HG03060 (cell line): ENCODE measurements around the gene SORBS2.

Experiments
- ATAC-seq: cut with Tn5 transposase; IDR thresholded peaks from one replicate; pipeline ENCODE4 v1.9.1; 2021; ENCODE audit warnings: low read depth, moderate number of reproducible peaks; ENCODE audit not compliant: unreplicated experiment

Gene SORBS2

DNA sequence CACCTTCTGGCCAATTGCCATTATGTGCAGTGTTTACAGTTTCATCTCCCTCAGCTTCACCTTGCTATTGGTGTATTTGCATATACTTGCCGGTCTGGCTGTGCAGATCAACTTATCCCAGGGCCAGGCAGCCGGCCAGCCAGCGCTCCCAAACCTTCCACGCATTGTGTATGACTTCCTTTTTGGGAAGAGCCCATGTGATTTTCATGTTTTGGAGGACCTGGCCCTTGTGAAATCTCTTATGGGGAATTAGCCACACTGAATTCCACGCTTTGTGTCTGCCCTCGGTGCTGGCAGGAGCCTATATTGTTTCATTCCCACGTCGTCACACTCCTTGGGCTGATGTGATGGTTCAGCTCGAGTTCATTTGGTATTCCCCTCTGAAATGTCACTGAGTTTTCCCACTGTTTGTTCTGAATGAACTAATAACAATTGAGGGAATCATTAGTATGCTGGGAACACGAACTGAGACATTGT lies 270.7 kb downstream of the SORBS2 start:
- no peak for ATAC-seq

DNA sequence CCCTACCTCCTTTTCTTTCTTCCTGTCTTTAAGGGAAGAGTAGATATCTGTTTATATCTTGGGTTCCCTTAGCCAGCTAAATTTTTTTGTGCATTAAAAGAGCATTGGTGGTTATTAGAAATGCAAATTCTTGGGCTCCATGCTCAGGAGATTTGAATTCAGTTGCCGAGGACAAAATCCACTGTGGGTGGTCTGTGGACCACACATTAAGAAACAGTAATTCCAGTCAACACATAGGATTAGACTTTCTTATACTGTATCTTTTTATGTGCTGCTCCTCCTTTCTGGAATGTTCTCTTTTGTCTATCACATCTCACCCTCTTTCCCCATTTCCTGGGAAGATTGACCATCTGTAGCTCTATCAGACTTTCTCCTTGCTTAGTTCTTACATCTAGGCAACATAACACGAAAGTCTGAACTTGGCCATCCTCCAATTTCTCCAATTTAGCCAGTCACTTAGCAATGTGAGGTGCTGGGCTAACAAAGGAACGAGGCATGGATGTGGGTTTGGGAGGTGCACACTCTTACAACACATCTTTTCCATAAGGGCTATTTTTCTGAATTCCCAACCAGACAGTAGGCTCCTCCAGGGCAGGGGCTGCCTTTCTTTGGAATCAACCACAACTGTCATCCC lies 271.4 kb downstream of the SORBS2 start:
- no peak for ATAC-seq

DNA sequence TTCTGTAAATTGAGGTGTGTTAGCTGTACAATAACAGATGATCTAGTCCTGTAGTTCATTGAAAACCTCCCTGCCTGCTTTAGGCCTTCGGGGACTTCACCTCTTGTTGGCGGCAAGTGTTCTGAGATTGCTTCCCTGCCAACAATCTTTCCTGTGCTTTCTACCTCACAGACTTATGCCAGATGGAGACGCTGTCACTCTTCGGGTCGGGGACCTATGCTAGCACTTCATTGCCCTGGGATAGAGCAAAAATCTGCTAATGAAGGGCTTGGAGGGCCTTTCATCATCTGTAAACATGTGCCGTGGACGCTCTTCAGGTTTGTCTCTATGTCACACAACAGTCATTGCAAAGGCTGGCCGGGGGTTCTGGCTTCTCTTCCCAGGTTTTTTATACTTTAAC lies 272.0 kb downstream of the SORBS2 start:
- no peak for ATAC-seq

DNA sequence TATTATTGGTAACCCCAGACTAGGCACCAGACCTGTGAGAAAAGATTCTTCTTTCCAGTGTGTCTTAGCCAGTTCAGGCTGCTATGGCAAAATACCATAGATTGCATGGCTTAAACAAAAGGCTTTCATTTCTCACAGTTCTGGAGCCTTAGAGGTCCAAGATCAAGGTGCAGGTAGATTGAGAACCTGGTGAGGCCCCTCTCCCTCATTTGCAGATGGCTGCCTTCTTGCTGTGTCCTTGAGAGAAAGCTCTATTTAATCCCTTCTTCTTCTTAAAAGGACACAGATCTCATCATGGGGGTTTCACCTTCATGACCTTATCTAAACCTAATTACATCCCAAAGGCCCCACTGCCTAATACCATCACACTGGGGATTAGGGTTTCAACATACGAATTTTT lies 273.2 kb downstream of the SORBS2 start:
- no peak for ATAC-seq

DNA sequence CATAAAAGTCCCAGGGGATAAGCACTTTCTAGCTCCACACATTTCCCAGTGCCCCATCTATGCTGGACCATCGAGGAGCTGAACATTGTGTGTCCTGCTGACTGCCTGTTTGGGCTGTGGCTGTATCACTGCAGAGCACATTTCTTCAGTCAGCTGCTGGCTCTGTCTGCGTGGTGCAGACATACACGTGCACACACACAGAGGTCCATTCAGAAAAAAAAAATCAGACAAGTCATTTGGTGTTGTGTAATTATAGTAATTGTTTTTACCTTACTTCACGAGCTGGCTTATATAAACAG lies 275.6 kb downstream of the SORBS2 start:
- no peak for ATAC-seq

DNA sequence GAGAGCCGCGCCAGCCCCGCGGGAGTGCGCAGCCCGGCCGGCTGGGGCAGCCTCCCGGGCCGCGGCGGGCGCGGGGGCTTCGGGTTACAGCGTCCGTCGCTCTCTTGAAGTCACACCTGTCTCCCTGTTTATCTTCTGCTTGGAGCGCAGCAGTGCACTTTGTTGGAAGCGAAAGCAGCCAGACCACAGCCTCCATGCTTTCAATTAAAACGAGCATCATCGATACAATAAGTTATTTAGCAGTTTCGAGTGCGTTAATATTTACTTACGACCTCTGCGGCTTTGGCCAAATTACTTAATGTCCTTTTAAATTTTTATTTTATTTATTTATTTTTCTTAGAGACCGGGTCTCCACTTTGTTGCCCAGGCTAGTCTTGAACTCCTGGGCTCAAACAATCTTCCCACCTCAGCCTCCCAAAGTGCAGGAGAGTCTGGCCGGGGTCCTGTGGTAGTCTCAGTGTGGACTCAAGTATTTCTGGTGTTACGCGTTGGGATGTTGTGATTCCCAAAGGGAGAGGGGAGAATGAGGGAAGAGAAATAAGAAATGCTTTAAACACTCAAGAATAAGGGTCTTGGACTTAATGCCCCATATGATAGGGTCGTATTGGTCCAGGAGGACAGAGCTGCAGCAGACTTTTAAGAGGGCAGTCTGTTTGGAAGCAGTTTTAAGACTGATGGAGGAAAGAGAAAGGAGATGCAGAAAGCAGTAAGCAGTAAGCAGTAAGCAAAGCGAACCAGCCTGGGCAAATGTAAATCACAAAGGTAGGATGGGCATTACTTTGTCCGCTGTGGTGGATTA lies 276.2 kb downstream of the SORBS2 start:
- no peak for ATAC-seq
